Sigmoid colon (tissue), 7 donors: ENCODE measurements around the gene POLE2. TPM values are rescaled to one million over a fixed set of nuclear protein-coding genes. Genes with fewer than 3 reads are reported as not detected.

Source experiments
- DNase-seq: peaks from one replicate; pipeline ENCODE4 v3.0.0-alpha.2; 2019
- H3K27ac ChIP-seq, 4 donors: fragments of 200-600 bp; sonication (generic); one replicate each; pipeline ENCODE4 v1.5.1; 2016 to 2019; ENCODE audit warnings: mild to moderate bottlenecking in 1 of 4
- H3K27me3 ChIP-seq, 3 donors: fragments of 200-600 bp; sonication (generic); one replicate each; pipeline ENCODE4 v1.5.1; 2019; ENCODE audit warnings: mild to moderate bottlenecking in 1 of 3
- H3K36me3 ChIP-seq, 4 donors: fragments of 200-600 bp; sonication (generic); one replicate each; pipeline ENCODE4 v1.5.1; 2016 to 2019
- H3K4me1 ChIP-seq, 4 donors: fragments of 200-600 bp; sonication (generic); one replicate each; pipeline ENCODE4 v1.5.1; 2017 to 2019
- H3K4me3 ChIP-seq, 4 donors: fragments of 200-600 bp; sonication (generic); one replicate each; pipeline ENCODE4 v1.5.1; 2017 to 2019; ENCODE audit warnings: mild to moderate bottlenecking in 2 of 4, moderate library complexity in 1 of 4
- H3K9me3 ChIP-seq, 4 donors: fragments of 200-600 bp in 3 of 4; sonication (generic) in 3 of 4; one replicate each; pipeline versions ENCODE4 v1.5.1 to v1.6.1; 2013 to 2019
- CTCF ChIP-seq, 4 experiments: fragments of 450-650 bp in 3 of 4; fragments of 200-600 bp in 1 of 4; IDR thresholded peaks; one replicate each; pipeline ENCODE4 v1.5.1; 2016 to 2019; ENCODE audit warnings: antibody characterized with exemption in 4 of 4, mild to moderate bottlenecking in 3 of 4, moderate library complexity in 2 of 4
- EP300 ChIP-seq, 4 donors: sonication (generic); formaldehyde crosslinking; IDR thresholded peaks; one replicate each; pipeline ENCODE4 v1.6.1; 2017; ENCODE audit warnings: antibody characterized with exemption in 4 of 4
- POLR2A ChIP-seq, 2 donors: fragments of 450-650 bp; IDR thresholded peaks; one replicate each; pipeline ENCODE4 v1.6.1; 2016; ENCODE audit warnings: antibody characterized with exemption in 2 of 2, mild to moderate bottlenecking in 2 of 2, moderate library complexity in 2 of 2
- POLR2AphosphoS5 ChIP-seq, 4 donors: sonication (generic); formaldehyde crosslinking; IDR thresholded peaks; one replicate each; pipeline ENCODE4 v1.6.1; 2017; ENCODE audit warnings: antibody characterized with exemption in 4 of 4
- WGBS, 2 donors: extraction: QIAGEN DNeasy Blood & Tissue Kit; methylation state at CpG; one replicate each; pipeline ENCODE4 v1.1.7; 2013; 5-methylcytosine and 5-hydroxymethylcytosine counted together
- intact Hi-C: fragments of 100-400 bp; cut with DNase I; formaldehyde crosslinking; loops from one replicate; pipeline ENCODE4 v1.15.1; 2023
- polyA plus RNA-seq, 3 donors: library from polyadenylated mRNA; stranded (reverse); fragments of 200-250 nt; gene quantifications; one replicate each; pipeline ENCODE4 v1.2.3, GENCODE V29; 2013
- total RNA-seq, 4 donors: library from RNA; depleted of rRNA; stranded (reverse); fragments of >200 nt; gene quantifications; one replicate each; pipeline ENCODE4 v1.1.0, GENCODE V29; 2016
- donor health status: healthy with polysubstance abuse.
- donor health status: Bipolar disorder and iron deficiency.
- donor health status: healthy.

Gene POLE2
- total and polyA plus RNA-seq, 7 donors: 1.4 to 6.9 (median 3.1) TPM; not detected in 1

GRCh38 chr14:49633640-49634546 is 54.1 kb downstream of the POLE2 start:
- WGBS, 2 donors: 0% methylated on average over 101 of the region's 101 CpGs

GRCh38 chr14:49623941-49624839 is 63.8 kb downstream of the POLE2 start:
- no peaks in the 10 kb centered on the region for H3K27me3 ChIP-seq
- intact Hi-C loops: loop anchor here (5.0 kb wide), 1 partner anchor 37 kb away; the partner anchor contains the start of gene RPS29
- no peaks in the 10 kb centered on the region for H3K9me3 ChIP-seq
- no peak overlapping the region for H3K27ac ChIP-seq
- WGBS, 2 donors: 15 to 60% methylated on average over 6 of the region's 6 CpGs
- H3K4me3 ChIP-seq: no peak overlapping the region
- no peak for TF ChIP-seq POLR2AphosphoS5 (IDR thresholded peaks at IDR 0.05)
- no peak for TF ChIP-seq EP300 (IDR thresholded peaks at IDR 0.05)
- TF ChIP-seq POLR2A (IDR thresholded peaks at IDR 0.05): no peak
- TF ChIP-seq CTCF (IDR thresholded peaks at IDR 0.05): no peak
- H3K36me3 ChIP-seq: peaks cover 0 to 16% (median 0%) of the 10 kb centered on the region in 4 donors
- H3K4me1 ChIP-seq: peaks cover 0 to 38% (median 32%) of the 10 kb centered on the region in 4 donors
- DNase-seq: no peak

More at GRCh38 chr14:49633640-49634546, 54.1 kb downstream of the POLE2 start:
- peaks cover 0 to 9% (median under 1%) of the 10 kb centered on the region in 4 donors for H3K36me3 ChIP-seq
- H3K27ac ChIP-seq: peak overlapping the region; percentile 91 to 99 (median 98)
- intact Hi-C loops: loop anchor here (2.0 to 10.0 kb wide), 5 partner anchors 13 to 481 kb away; partner anchors contain the start of genes KLHDC1, KLHDC2, MGAT2 and NEMF
- H3K4me3 ChIP-seq: peak overlapping the region; percentile 66 to 95 (median 86)
- no peaks in the 10 kb centered on the region for H3K27me3 ChIP-seq
- peaks cover 0 to 53% (median 33%) of the 10 kb centered on the region in 4 donors for H3K4me1 ChIP-seq
- peak; percentile 96 for DNase-seq
- TF ChIP-seq CTCF (IDR thresholded peaks at IDR 0.05) (peak; percentile 62 to 80 (median 78)), POLR2A (IDR thresholded peaks at IDR 0.05) (peak; percentile 14 to 36), POLR2AphosphoS5 (IDR thresholded peaks at IDR 0.05) (peak; percentile 47 to 82 (median 67)), EP300 (IDR thresholded peaks at IDR 0.05) (no peak)
- no peaks in the 10 kb centered on the region for H3K9me3 ChIP-seq

GRCh38 chr14:49623387-49623786 is 64.6 kb downstream of the POLE2 start:
- TF ChIP-seq EP300 (IDR thresholded peaks at IDR 0.05) (no peak), POLR2AphosphoS5 (IDR thresholded peaks at IDR 0.05) (no peak), POLR2A (IDR thresholded peaks at IDR 0.05) (no peak), CTCF (IDR thresholded peaks at IDR 0.05) (no peak)
- Histone ChIP-seq H3K4me1 (peaks cover 0 to 44% (median 35%) of the 10 kb centered on the region in 4 donors), H3K9me3 (no peaks in the 10 kb centered on the region), H3K4me3 (no peak overlapping the region), H3K27me3 (no peaks in the 10 kb centered on the region), H3K27ac (no peak overlapping the region), H3K36me3 (peaks cover 0 to 21% (median 0%) of the 10 kb centered on the region in 4 donors)
- intact Hi-C loops: loop anchor here (5.0 kb wide), 1 partner anchor 36 kb away; the partner anchor contains the start of gene RPS29
- WGBS, 2 donors: 16 to 52% methylated on average over 3 of the region's 3 CpGs
- no peak for DNase-seq

GRCh38 chr14:49622022-49622607 is 65.9 kb downstream of the POLE2 start:
- WGBS, 2 donors: 22 to 54% methylated on average over 3 of the region's 3 CpGs
- TF ChIP-seq CTCF (IDR thresholded peaks at IDR 0.05) (no peak), POLR2AphosphoS5 (IDR thresholded peaks at IDR 0.05) (no peak), EP300 (IDR thresholded peaks at IDR 0.05) (no peak), POLR2A (IDR thresholded peaks at IDR 0.05) (no peak)
- Histone ChIP-seq H3K4me1 (peaks cover 0 to 44% (median 35%) of the 10 kb centered on the region in 4 donors), H3K4me3 (peak overlapping the region; percentile 73 to 95 (median 82)), H3K9me3 (no peaks in the 10 kb centered on the region), H3K36me3 (peaks cover 0 to 26% (median 3%) of the 10 kb centered on the region in 4 donors), H3K27ac (no peak overlapping the region), H3K27me3 (no peaks in the 10 kb centered on the region)
- no peak for DNase-seq
- intact Hi-C loops: loop anchor here (5.0 kb wide), 1 partner anchor 35 kb away; the partner anchor contains the start of gene RPS29
